ENCODE results near the gene SLC29A3. TPM values are rescaled to one million over a fixed set of nuclear protein-coding genes. Genes with fewer than 3 reads are reported as not detected.

Gene SLC29A3
- total and polyA plus RNA-seq, 10 of the 15 experiments (the other 5 are each of a cell fraction or from before 2014, with no cell fraction given): 1.5 to 4.0 (median 2.7) TPM

DNA sequence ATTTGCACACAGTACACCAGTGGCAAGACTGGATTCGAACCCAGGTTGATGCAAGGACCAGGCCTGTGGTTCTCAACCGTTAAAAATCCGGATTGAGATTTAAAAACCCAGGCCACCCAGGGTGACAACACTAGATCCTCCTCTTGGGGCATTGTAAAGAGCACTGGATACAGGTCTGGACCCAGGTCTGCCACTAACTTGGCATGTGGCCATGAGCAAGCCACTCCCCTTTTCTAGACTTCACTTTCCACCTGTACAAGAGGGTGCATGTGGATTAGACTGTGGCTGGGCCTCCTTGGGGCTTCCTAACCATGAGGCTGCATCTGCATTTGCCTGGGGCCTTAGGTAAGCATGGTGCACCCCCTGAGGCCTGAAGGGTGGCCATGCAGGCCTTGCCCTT, 21.7 kb upstream of the SLC29A3 start:
- H4K20me1 ChIP-seq (ENCODE audit: control insufficient read depth, insufficient read depth): no peaks in the 10 kb centered on the region
- H3K9me3 ChIP-seq (replicated peaks; ENCODE audit: control insufficient read depth, insufficient read depth, low read length): no peaks in the 10 kb centered on the region
- no peak overlapping the region for H3K4me2 ChIP-seq (ENCODE audit: control insufficient read depth, insufficient read depth)
- DNase-seq (ENCODE audit: low read depth, low spot score): no peak
- peaks cover 5% of the 10 kb centered on the region in 2 experiments; a peak in 3 of 4 replicates for H3K27me3 ChIP-seq (replicated peaks in 1 of 2; ENCODE audit: control insufficient read depth in 2 of 2, insufficient read depth in 2 of 2, low read length in 1 of 2)
- intact Hi-C loops (cut with micrococcal nuclease; ENCODE audit: unreplicated experiment): no loop called here
- ChIA-PET RAD21 (ENCODE audit: unreplicated experiment) (no interaction called here), POLR2A (no interaction called here), CTCF (no interaction called here), SMC1A (ENCODE audit: uncharacterized antibody, unreplicated experiment) (no interaction called here)
- TF ChIP-seq ESRRA (IDR thresholded peaks at IDR 0.05; ENCODE audit: low read length) (no peak), HCFC1 (IDR thresholded peaks at IDR 0.05; ENCODE audit: low read length) (no peak), FOXK2 (IDR thresholded peaks at IDR 0.05) (no peak)
- H3K9ac ChIP-seq (ENCODE audit: control insufficient read depth, insufficient read depth, low read length): no peak overlapping the region
- BruUV-seq (replicated peaks): no TSS peak
- H3K79me2 ChIP-seq (ENCODE audit: control insufficient read depth, insufficient read depth, low read length): no peaks in the 10 kb centered on the region
- 4% methylated on average over 3 of the region's 3 CpGs for WGBS (ENCODE audit: insufficient coverage, insufficient replicate concordance, low lambda C conversion rate, missing lambda C conversion rate)
- in situ Hi-C loops (cut with MboI): no loop called here
- no peak for ATAC-seq
- no peaks in the 10 kb centered on the region for H3K36me3 ChIP-seq (ENCODE audit: control insufficient read depth in 2 of 2, insufficient read depth in 2 of 2, low read length in 1 of 2)
- H2AFZ ChIP-seq (ENCODE audit: control insufficient read depth, low read depth, low read length): no peak overlapping the region
- no peak overlapping the region for H3K4me3 ChIP-seq
- no peaks in the 10 kb centered on the region for H3K4me1 ChIP-seq (ENCODE audit: control insufficient read depth, insufficient read depth, low read length)
- no peak for FAIRE-seq
- no peak overlapping the region for H3K27ac ChIP-seq (ENCODE audit: control insufficient read depth, insufficient read depth)

- ChIA-PET RAD21 (ENCODE audit: unreplicated experiment) (interaction anchor here (0.7 kb wide), 1 partner anchor 749 kb away, joined by 3 read pairs; no protein-coding TSS in a partner anchor), SMC1A (ENCODE audit: uncharacterized antibody, unreplicated experiment) (no interaction called here), POLR2A (no interaction called here), CTCF (interaction anchor here (1.1 kb wide), 1 partner anchor 17 kb away, joined by 3 read pairs; no protein-coding TSS in a partner anchor)
- H3K9me3 ChIP-seq (replicated peaks; ENCODE audit: control insufficient read depth, insufficient read depth, low read length): no peaks in the 10 kb centered on the region
- H3K4me2 ChIP-seq (ENCODE audit: control insufficient read depth, insufficient read depth): no peak overlapping the region
- H3K27me3 ChIP-seq (replicated peaks in 1 of 2; ENCODE audit: control insufficient read depth in 2 of 2, insufficient read depth in 2 of 2, low read length in 1 of 2): peaks cover 5% of the 10 kb centered on the region in 2 experiments; a peak in 3 of 4 replicates
- FAIRE-seq: no peak
- 21% methylated on average over 7 of the region's 14 CpGs for whole genome bisulfite sequencing (ENCODE audit: insufficient coverage, insufficient replicate concordance, low lambda C conversion rate, missing lambda C conversion rate)
- H4K20me1 ChIP-seq (ENCODE audit: control insufficient read depth, insufficient read depth): no peaks in the 10 kb centered on the region
- H3K27ac ChIP-seq (ENCODE audit: control insufficient read depth, insufficient read depth): no peak overlapping the region
- no peak for DNase-seq (ENCODE audit: low read depth, low spot score)
- H3K79me2 ChIP-seq (ENCODE audit: control insufficient read depth, insufficient read depth, low read length): no peaks in the 10 kb centered on the region
- H2AFZ ChIP-seq (ENCODE audit: control insufficient read depth, low read depth, low read length): no peak overlapping the region
- intact Hi-C loops (cut with micrococcal nuclease; ENCODE audit: unreplicated experiment) (no loop called here), in situ Hi-C loops (cut with MboI) (no loop called here)
- ATAC-seq: no peak
- H3K4me3 ChIP-seq: no peak overlapping the region
- H3K4me1 ChIP-seq (ENCODE audit: control insufficient read depth, insufficient read depth, low read length): no peaks in the 10 kb centered on the region
- BruUV-seq (replicated peaks): no TSS peak
- H3K9ac ChIP-seq (ENCODE audit: control insufficient read depth, insufficient read depth, low read length): no peak overlapping the region
- no peaks in the 10 kb centered on the region for H3K36me3 ChIP-seq (ENCODE audit: control insufficient read depth in 2 of 2, insufficient read depth in 2 of 2, low read length in 1 of 2)
- TF ChIP-seq BCL3 (IDR thresholded peaks at IDR 0.05; ENCODE audit: borderline replicate concordance, insufficient read depth, low read depth, low read length, poor library complexity, severe bottlenecking): no peak
- TF ChIP-seq, protein P1, sequence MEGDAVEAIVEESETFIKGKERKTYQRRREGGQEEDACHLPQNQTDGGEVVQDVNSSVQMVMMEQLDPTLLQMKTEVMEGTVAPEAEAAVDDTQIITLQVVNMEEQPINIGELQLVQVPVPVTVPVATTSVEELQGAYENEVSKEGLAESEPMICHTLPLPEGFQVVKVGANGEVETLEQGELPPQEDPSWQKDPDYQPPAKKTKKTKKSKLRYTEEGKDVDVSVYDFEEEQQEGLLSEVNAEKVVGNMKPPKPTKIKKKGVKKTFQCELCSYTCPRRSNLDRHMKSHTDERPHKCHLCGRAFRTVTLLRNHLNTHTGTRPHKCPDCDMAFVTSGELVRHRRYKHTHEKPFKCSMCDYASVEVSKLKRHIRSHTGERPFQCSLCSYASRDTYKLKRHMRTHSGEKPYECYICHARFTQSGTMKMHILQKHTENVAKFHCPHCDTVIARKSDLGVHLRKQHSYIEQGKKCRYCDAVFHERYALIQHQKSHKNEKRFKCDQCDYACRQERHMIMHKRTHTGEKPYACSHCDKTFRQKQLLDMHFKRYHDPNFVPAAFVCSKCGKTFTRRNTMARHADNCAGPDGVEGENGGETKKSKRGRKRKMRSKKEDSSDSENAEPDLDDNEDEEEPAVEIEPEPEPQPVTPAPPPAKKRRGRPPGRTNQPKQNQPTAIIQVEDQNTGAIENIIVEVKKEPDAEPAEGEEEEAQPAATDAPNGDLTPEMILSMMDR (IDR thresholded peaks at IDR 0.05 in 2 of 3, conservative IDR thresholded peaks at IDR 0.05 in 1 of 3; ENCODE audit: control insufficient read depth in 2 of 3, extremely low read depth in 1 of 3, insufficient read depth in 1 of 3, low read depth in 3 of 3, low read length in 3 of 3): no peak
- no peak for TF ChIP-seq RCOR1 (conservative IDR thresholded peaks at IDR 0.05; ENCODE audit: low read depth, low read length)
- TF ChIP-seq HDGF (IDR thresholded peaks at IDR 0.05): no peak
- no peak for TF ChIP-seq TCF3 (IDR thresholded peaks at IDR 0.05; ENCODE audit: borderline replicate concordance, insufficient read depth, low read depth, low read length)
- no peak for TF ChIP-seq IKZF1 (conservative IDR thresholded peaks at IDR 0.05)
- TF ChIP-seq CEBPB (IDR thresholded peaks at IDR 0.05; ENCODE audit: borderline replicate concordance in 1 of 2, low read depth in 2 of 2, low read length in 2 of 2): no peak
- TF ChIP-seq IRF4 (IDR thresholded peaks at IDR 0.05; ENCODE audit: low read depth, low read length): no peak
- TF ChIP-seq ZBED1 (IDR thresholded peaks at IDR 0.05; ENCODE audit: borderline replicate concordance): no peak
- TF ChIP-seq ZZZ3 (IDR thresholded peaks at IDR 0.05; ENCODE audit: control insufficient read depth, insufficient read length, low read depth): no peak
- no peak for TF ChIP-seq CBX5 (IDR thresholded peaks at IDR 0.05; ENCODE audit: low read depth)
- TF ChIP-seq TBL1XR1 (IDR thresholded peaks at IDR 0.05; ENCODE audit: low read depth, low read length): no peak
- TF ChIP-seq ZSCAN29 (IDR thresholded peaks at IDR 0.05): no peak
These were observed 19.8 kb upstream of the SLC29A3 start for GRCh38 chr10:71299071-71299785.

Measured in GM12878 (cell line).